ENCODE results near the gene FOXN4.
"Not testable (repeated sequence)": the region's sequence is repeated elsewhere in the genome, so short reads cannot be mapped to it uniquely, and the experiment has no call there.

GRCh38 chr12:109321294-109321693 is 12.2 kb upstream of the FOXN4 start:
- TF ChIP-seq POLR2A, EP300 (IDR thresholded peaks at IDR 0.05): not testable (repeated sequence)

Measured in tibial nerve (tissue), 3 donors.